G401 (cell line): ENCODE data around the gene SPATA31D3. TPM values are rescaled to one million over a fixed set of nuclear protein-coding genes. Genes with fewer than 3 reads are reported as not detected.
"Not testable (repeated sequence)": the region's sequence is repeated elsewhere in the genome, so short reads cannot be mapped to it uniquely, and the experiment has no call there.

ENCODE experiments used
- DNase-seq: peaks from one replicate; pipeline ENCODE4 v3.0.0-alpha.2; 2015; ENCODE audit warnings: low spot score
- in situ Hi-C: cut with HindIII; loops from 2 replicates; pipeline ENCODE4 v1.10.0; 2016; ENCODE audit warnings: low sequenced_read_pairs, mixed read lengths
- total RNA-seq: library from RNA; depleted of rRNA; stranded (reverse); fragments of >200 nt; shearing (Covaris generic); gene quantifications from 2 replicates; pipeline ENCODE4 v1.2.3, GENCODE V29; 2014; rRNA removed

Gene SPATA31D3
- total RNA-seq = not detected in 2 replicates

DNA sequence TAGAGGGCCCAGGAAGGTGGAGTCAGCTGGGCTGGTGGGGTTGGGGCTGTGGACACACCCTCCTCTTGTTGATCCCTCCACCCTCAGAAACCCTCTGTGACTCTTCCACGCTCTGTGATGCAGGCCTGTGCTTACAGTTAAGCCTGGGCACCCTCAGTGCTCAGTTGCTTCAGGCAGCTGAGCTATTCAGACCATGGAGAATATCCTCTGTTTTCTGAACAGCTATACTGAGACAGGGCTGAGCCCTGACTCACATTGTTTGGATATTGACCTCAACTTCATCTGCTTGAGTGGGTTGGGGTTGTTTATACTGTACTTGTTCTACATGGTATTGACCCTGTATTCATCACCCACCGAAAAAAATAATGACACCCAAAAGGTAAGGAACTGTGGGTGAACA lies at the start of gene SPATA31D3:
SPATA31D3 (plus strand) TSS at position 108 of the 400 bp plus-strand sequence; CDS start at position 194, 86 bp downstream.
- in situ Hi-C loops, DNase-seq: not testable (repeated sequence)

DNA sequence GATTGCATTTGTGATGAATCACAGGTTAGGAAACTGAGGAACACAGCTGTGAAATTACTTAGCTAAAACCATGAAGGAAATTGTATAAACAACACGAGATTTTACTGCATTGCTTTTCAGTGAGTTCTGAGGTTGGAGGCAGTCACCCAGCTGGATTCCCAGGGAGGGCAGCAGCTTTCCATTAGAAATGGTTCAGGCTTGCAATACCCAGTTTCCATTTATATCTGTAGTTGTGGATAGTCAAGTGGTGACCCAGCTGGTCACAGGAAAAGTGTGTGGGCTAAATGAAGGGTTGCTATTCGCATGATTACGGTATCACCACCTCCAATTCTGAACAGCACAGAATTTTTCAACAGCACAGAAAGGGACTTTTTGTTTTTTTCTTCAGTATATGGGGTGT lies 49.4 kb upstream of the SPATA31D3 start:
- DNase-seq = no peak
- in situ Hi-C loops = no loop called here

DNA sequence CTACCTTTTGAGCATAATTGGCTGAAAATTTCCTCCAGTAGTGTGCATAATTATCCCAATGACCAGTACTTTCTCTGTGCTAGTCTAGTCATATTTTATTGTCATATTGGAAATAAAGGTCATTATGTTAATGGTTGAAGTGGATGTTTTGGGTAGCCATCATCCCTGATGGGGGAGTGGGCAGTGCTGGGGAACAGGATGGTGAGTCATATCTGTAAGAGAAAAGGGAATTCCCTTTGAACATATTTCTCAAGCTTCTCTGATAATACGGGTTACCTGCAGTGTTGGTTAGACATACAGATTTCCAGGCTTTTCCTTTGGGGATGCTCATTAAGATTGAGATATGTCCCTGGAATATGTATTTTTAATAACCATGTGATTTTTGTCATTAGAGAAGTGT lies 48.4 kb upstream of the SPATA31D3 start:
- in situ Hi-C loops = no loop called here
- no peak for DNase-seq

DNA sequence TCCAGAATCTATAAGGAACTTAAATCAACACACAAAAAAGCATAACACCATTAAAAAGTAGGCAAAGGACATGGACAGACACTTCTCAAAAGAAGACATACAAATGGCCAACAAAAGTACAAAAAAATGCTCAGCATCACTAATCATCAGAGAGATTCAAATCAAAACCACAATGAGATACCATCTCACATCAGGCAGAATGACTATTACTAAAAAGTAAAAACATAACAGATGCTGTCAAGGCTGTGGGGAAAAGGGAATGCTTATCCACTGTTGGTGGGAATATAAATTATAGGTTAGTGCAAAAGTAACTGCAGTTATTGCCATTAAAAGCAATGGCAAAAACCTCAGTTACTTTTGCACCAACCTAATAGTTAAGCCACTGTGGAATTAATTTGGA lies 47.2 kb upstream of the SPATA31D3 start:
- no peak for DNase-seq
- in situ Hi-C loops = no loop called here

- DNase-seq = no peak
- in situ Hi-C loops = no loop called here
Observed at GRCh38 chr9:81898851-81899250, 44.4 kb upstream of the SPATA31D3 start.

DNA sequence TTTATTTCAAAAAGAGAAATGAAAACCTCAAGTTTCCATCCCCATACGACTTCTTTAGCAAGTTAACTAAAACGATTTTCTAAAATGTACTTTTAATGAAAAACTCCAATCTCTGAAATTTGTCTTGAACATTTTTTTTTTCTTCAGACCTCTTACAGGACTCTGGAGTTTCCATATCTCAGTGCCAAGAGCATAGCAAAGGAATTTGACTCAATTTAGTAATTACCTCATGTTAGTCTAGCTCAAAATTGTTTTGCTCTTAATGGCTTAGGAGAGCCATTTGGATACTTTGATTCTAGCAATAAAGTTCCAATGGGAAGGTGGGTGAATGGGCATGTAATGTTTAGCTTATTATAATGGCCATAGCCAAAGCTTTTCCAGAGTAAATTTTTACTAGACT lies 41.1 kb upstream of the SPATA31D3 start:
- in situ Hi-C loops = no loop called here
- DNase-seq = no peak

- in situ Hi-C loops = no loop called here
- DNase-seq = no peak
Observed at GRCh38 chr9:81902626-81903025, 40.7 kb upstream of the SPATA31D3 start.

GRCh38 chr9:81906671-81907070 lies 36.6 kb upstream of the SPATA31D3 start:
- DNase-seq = no peak
- in situ Hi-C loops = no loop called here

DNA sequence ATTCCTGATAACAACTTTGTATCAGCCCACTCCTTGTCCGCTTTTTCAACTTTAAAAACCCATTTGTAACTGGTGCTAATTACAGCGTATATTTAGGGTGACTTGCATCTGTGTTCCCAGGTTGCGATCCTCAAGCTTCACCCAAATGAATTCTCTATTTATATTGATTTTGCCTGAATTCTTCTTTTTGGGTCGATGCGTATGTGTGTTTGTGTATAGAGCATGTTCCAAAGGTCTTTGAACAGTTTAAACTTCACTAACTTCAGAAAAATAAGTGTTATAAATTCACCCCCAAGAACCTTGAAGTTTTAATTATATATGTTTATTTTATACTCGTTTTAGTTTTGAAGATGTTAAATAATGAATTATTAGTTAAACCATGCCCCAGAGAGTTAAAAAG lies 31.2 kb upstream of the SPATA31D3 start:
- in situ Hi-C loops = no loop called here

DNA sequence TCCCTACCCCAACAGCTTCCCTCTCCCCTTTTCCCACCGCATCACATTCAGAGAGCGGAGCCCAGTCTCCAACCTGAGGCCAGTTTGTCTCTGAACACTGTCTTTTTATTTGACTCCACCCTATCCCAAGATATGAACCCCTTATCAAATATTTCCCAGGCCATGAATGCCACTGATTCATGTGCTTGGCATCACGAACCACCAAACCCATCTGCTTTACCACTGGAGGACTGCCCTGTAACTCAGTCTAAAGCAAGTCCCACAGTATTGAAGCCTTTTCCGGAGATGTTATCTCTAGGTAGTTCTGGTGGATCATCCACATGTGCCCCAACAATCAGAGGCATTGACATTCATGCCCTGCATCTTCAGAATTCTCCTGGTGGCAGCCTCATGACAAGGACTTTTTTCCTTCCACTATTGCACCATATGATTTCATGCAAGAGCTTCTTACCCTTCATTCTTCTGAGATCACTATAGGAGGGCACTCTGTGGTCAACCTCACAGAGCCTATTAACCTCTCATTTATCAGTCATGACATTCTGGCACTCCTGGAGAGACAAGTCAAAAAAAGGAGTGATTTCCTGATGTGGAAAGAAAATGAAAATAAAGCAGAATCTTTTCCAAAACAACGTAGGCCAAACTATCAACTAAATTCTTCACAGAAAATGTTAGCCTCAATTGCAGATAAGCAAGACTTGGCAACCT lies 27.3 kb upstream of the SPATA31D3 start:
- in situ Hi-C loops = no loop called here

More for the DNA sequence above, 31.2 kb upstream of the SPATA31D3 start:
- DNase-seq = no peak

GRCh38 chr9:81918507-81918906 lies 24.8 kb upstream of the SPATA31D3 start:
- in situ Hi-C loops, DNase-seq: not testable (repeated sequence)

More for the DNA sequence above, 27.3 kb upstream of the SPATA31D3 start:
- no peak for DNase-seq

GRCh38 chr9:81928305-81928704 lies 15.0 kb upstream of the SPATA31D3 start, which contains the start of gene SPATA31D4:
SPATA31D4 (plus strand) TSS chr9:81928428; CDS start chr9:81928514, 86 bp downstream.
- DNase-seq, in situ Hi-C loops: not testable (repeated sequence)

- DNase-seq, in situ Hi-C loops: not testable (repeated sequence)
Observed at GRCh38 chr9:81930147-81930546, 13.2 kb upstream of the SPATA31D3 start.

DNA sequence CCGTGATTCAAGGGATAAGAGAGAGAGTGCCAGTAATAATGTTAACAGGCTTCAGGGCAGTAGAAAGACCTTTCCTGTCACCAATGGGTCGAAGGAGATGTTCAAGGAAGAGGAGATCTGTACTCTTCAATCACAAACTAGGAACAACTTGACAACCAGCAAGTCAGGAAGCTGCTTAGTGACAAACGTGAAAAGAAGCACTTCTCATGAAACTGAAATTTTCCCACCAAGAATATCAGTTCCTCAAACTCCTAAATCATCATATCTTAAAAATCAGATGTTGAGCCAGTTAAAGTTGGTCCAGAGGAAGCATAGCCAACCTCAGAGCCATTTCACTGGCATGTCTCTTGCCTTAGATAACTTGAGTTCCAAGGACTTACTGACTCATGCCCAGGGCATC lies 9.8 kb upstream of the SPATA31D3 start:
- in situ Hi-C loops, DNase-seq: not testable (repeated sequence)

DNA sequence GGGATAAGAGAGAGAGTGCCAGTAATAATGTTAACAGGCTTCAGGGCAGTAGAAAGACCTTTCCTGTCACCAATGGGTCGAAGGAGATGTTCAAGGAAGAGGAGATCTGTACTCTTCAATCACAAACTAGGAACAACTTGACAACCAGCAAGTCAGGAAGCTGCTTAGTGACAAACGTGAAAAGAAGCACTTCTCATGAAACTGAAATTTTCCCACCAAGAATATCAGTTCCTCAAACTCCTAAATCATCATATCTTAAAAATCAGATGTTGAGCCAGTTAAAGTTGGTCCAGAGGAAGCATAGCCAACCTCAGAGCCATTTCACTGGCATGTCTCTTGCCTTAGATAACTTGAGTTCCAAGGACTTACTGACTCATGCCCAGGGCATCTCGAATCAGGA lies 5.3 kb downstream of the SPATA31D3 start:
- in situ Hi-C loops = not testable (repeated sequence)

GRCh38 chr9:81953096-81953495 lies 9.8 kb downstream of the SPATA31D3 start:
- in situ Hi-C loops = no loop called here
- DNase-seq = no peak

More for the DNA sequence above, 5.3 kb downstream of the SPATA31D3 start:
- DNase-seq = not testable (repeated sequence)

- in situ Hi-C loops = no loop called here
- no peak for DNase-seq
Observed at GRCh38 chr9:81955625-81956024, 12.3 kb downstream of the SPATA31D3 start.

- DNase-seq = no peak
- in situ Hi-C loops = no loop called here
Observed at GRCh38 chr9:81964218-81965171, 21.2 kb downstream of the SPATA31D3 start.

DNA sequence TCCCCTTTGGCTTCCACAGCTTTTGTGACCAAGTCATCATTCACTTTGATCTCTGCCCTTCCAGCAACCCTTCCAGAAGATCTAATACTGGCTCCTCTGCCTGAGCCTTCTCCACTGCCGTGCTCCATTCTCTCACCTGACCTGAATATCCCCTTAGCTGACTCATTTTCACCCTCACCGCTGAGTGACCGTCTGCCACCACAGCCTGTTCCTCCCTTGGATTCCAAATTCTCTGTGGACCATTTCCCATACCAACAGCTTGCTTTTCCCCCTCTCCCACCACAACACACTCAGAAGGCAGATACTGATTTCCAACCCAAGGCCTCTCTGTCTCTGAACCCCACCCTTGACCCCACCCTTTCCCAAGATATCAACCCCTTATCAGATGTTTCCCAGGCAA lies 24.7 kb downstream of the SPATA31D3 start:
- in situ Hi-C loops = no loop called here

GRCh38 chr9:81969971-81970370 lies 26.7 kb downstream of the SPATA31D3 start:
- in situ Hi-C loops = no loop called here
- DNase-seq = no peak

More for the DNA sequence above, 24.7 kb downstream of the SPATA31D3 start:
- DNase-seq = peak; percentile 80
